GM18951 (cell line): ENCODE results near the gene BLVRB.
A peak's percentile ranks its signal among the peaks of the same experiment; 100 is the strongest.
"Not testable (repeated sequence)": the region's sequence is repeated elsewhere in the genome, so short reads cannot be mapped to it uniquely, and the experiment has no call there.

Experiments
- POLR2A ChIP-seq: IDR thresholded peaks from 4 replicates; pipeline ENCODE4 v1.6.1; 2011; ENCODE audit warnings: mild to moderate bottlenecking; ENCODE audit not compliant: insufficient read length, insufficient read depth; ENCODE audit errors: extremely low read depth
- in situ Hi-C: fragments of 300-500 bp; cut with MboI; formaldehyde crosslinking; loops from one replicate; pipeline ENCODE4 v1.12.0; 2022; ENCODE audit warnings: low sequenced_read_pairs, mixed read lengths, inconsistent platforms; ENCODE audit not compliant: unreplicated experiment

The BLVRB gene

DNA sequence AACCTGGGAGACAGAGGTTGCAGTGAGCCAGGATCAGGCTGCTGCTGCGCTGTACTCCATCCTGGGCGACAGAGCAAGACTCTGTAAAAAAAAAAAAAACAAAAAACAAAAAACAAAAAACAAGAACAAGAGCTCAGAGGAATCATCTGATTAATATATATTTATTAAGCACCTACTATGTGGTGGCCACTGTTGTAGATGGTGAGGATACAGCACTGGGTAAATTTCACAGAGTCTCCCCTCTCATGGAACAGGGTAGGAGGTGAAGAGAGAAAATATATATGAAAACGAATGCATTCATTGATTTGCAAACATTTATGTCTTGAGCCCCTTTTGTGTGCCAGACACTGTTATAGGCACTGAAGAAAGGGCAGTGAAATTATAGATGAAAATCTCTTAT is 33.8 kb downstream of the BLVRB start:
- in situ Hi-C loops, result no loop called here
- TF ChIP-seq POLR2A, result no peak

DNA sequence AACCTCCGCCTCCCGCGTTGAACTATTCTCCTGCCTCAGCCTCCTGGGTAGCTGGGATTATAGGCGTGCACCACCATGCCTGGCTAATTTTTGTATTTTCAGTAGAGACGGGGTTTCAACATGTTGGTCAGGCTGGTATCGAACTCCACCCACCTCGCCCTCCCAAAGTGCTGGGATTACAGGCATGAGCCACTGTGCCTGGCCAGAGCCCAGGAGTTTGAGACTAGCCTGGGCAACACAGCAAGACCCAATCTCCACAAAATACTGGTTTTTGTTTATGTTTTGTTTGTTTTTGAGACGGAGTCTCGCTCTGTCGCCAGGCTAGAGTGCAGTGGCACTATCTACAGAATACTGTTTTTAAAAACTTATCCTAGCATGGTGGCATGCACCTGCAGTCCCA is 35.3 kb downstream of the BLVRB start:
- in situ Hi-C loops, result not testable (repeated sequence)

DNA sequence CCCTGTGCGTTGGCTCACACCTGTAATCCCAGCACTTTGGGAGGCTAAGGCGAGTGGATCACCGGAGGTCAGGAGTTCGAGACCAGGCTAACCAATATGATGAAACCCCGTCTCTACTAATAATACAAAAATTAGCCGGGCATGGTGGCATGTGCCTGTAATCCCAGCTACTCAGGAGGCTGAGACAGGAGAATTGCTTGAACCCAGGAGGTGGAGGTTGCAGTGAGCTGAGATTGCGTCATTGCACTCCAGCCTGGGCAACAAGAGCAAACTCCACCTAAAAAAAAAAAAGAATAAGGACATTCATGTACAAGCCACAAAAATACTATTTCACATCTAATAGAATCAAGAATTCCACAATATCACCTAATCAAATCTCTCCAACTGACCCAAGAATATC is 37.3 kb downstream of the BLVRB start:
- in situ Hi-C loops, result not testable (repeated sequence)

DNA sequence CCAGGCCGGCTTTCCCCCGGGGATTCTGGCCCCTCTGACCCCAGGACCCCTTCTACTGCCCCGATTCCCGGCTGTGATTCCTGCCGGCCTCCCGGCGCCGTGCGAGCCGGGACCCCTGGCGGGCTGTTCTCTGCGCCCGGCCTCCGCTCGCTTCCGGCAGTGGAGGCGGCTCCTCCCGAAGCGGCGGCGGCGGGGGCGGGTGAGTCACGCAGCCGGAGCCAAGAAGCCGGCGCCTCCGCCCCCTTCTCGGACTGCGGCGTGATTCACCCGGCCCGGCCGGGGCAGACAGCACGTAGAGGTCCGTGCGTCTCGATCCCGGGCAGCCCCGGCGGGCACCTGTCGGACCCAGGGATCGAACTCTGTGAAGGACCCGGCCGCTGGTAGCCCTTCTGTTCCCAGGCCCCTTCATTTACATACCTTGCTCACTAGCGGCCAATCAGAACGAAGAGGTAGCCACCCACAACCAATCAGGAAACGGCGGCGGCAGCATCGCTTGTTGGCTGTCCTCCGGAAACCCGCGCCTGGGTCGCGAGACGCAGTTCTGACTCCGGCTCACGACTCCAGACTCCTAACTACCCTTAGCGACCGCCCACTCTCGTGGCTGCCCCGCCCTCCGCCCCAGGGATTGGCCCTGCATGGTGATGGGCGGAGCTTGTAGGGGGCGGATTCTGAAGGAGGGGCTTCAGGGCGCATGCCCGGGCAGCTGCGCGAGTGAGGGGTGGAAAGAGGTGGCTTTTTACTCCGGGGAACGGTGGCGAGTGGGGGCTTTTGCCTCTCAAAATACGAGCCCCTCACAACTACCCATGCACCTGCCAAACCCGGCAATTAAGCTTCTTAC is 39.9 kb downstream of the BLVRB start, which contains the start of gene SERTAD1:
Gene SERTAD1, minus strand, starts transcription at position 543 of the 838 bp plus-strand sequence. CDS start 2,446 bp downstream, outside the sequence.
- in situ Hi-C loops, result no loop called here
- TF ChIP-seq POLR2A, result peak; percentile 99

DNA sequence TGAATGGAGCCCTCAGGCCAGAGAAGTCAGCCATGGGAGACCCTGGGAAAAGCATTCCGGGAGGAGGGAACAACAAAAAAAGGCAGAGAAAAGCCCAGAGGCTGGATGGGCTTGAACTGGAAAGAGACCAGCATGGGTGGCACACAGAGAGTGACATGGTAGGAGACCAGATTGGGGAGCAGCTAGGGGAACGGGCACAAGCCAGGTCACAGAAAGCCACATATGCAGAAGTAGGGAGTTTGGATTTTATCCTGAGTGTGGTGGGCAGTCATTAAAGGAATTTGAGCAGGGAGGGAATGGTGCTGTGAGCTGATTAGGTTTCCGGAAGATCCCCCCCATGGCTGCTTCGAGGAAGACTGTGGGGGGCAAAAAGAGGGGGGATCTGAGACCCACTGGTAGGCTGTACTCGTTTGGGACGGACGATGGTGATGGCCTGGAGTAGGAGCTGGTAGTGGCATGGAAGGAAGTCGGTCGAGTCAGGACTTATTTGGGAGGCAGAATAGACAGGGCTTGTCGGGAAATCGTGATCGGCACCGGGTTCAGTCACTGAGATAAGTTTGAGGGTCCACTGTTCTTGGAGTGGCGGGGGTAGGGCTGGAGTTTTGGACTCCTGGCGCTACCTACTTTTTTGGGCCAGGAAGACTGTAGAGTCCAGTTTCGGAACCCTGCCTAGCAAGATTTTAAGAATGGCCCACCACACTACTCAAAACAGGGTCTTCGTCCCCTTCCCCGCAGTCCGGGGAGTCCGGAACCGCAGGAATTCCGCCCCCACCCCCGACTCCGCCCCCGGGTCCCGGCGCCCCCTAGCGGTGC is 40.7 kb downstream of the BLVRB start:
- no peak for TF ChIP-seq POLR2A
- in situ Hi-C loops, result no loop called here

DNA sequence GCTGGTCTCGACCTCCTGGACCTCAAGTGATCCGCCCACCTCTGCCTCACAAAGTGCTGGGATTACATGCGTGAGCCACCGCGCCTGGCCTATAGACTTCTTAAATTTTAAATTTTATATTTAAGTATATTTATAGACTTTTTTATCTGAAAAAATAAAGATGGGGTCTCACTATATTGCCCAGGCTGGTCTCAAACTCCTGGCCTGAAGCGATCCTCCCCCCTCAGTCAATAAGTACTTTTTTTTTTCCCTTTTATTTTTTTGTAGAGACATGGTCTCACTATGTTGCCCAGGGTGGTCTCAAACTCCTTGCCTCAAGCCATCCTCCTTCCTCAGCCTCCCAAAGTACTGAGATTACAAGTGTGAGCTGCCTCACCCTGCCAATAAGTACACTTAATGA is 41.6 kb downstream of the BLVRB start:
- in situ Hi-C loops, result no loop called here
- no peak for TF ChIP-seq POLR2A

DNA sequence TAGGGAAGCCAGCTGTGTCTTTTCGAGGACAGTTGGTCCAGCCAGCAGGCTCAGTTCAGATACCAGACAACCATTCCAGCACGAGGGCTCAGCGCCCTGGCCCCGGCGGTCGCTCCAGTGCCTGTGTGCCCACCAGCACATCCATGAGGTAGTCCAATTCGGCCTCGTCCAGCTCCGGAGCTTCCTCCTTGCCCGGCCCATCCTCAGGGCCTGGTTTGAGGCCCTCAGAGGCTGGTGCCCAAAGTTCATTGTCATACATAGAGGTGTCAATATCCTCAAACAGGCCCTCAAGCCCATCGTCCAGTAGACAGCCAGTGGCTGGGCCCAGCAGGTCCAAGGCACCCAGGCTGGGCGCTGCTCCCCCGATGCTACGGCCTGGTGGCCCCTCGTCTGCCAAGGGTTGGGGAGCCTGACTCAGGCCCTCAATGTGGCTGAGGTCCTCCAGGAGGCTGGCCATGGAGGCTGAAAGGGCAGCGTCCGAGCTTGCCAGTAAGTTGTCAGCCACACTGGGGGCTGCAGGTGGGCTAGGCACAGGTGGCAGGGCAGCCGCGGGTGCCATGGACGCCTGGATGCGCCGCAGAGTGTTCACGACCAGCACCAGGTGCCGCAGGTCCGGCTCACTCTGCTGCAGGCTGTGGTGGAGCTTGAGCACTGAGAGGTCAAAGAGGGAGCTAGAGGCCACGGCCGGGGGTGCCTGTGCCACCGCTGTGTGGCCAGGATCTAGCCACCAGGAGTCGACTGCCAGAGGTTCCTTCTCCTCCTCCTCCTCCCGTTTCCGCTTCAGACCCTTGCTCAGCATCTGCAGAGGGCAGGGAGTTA is 42.6 kb downstream of the BLVRB start:
- TF ChIP-seq POLR2A, result no peak
- in situ Hi-C loops, result no loop called here

DNA sequence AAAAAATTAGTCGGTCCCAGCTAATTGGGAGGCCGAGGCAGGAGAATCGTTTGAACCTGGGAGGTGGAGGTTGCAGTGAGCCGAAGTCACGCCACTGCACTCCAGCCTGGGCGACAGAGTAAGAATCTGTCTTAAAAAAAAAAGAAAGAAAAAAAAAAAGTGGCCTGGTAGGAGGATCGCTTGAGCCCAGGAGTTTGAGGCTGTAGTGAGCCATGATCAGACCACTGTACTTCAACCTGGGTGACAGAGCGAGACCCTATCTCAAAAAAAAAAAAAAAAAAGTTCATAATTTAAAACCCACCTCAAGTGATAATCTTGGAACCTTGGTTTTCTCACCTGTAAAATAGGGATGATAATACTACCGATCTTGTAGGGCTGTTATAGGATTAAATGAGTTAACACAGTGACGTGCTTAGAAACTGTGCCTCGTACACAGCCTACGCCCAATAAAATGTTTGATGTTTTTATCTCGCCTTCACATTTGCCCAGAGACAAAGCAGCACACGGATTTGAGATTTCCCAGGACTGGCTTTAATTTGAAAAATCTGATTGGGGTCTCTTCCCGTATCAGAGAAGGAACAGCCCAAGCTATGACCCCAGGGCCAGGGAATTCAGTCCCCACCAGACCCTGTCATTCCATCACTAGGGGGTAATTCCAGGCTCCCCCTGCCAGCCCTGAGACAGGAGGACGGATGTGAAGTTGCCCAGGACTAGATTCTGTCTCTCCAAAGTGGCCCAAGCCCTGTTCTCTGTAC is 43.4 kb downstream of the BLVRB start:
- TF ChIP-seq POLR2A, result no peak
- in situ Hi-C loops, result no loop called here

DNA sequence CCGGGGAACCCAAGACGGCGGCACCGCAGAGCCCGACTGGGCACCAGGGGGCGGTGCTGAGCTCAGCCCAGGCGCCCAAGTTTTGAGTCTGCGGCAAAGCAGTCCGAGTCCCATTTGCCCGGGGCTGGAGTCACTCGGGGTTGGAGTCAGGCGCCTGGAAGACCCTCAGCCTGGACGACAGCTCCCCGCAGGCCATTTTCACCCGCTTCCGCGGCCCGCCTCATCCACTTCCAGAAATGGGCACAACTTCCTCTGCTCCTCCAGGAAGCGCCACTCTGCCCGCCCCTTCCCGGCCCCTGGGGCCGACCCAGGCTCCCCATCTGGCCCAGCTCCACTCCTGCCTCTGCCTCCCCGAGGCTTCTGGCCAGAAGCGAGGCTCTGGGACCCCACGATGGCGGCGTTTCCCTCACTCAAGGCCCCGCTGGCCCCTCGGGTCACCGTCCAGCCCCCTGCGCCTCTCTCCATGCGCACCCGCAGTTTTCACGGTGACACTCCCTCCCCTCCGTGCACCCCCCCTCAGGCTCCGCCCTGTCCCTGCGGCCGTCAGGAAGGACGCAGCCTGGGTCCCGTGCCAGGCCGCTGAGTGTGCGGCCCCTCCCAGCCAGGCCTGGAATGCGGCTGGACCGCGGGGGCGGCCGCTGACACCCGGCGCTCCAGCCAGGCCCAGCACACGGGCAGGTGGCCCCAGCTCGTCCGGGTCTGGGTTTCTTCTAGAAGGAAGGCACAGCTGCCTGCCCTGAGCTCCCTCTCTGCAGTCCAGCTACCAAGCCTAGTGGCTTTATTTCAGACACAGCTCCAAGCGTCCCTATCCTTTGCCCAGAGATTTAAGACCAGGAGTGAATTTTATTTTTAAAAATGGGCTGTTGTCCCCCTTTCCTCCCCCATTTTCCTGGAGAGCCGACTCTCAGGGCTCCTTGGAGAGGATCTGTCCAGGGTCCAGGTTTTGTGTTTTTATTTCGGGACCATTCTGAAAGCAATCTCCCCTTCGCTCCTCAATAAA is 44.5 kb downstream of the BLVRB start:
- peak; percentile 87 for TF ChIP-seq POLR2A
- in situ Hi-C loops, result no loop called here

DNA sequence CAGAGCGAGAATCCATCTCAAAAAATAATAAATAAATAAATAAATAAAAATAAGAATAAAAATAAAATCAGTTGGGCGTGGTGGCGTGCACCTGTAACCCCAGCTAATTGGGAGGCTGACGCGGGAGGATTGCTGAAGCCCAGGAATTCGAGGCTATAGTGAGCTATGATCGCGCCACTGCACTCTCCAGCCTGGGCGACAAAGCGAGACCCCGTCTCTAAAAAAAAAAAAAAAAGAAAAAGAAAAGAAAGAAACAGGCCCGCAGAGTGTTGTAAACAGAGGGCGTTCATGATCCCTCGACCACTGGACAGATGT is 45.1 kb downstream of the BLVRB start:
- no peak for TF ChIP-seq POLR2A
- in situ Hi-C loops, result no loop called here

DNA sequence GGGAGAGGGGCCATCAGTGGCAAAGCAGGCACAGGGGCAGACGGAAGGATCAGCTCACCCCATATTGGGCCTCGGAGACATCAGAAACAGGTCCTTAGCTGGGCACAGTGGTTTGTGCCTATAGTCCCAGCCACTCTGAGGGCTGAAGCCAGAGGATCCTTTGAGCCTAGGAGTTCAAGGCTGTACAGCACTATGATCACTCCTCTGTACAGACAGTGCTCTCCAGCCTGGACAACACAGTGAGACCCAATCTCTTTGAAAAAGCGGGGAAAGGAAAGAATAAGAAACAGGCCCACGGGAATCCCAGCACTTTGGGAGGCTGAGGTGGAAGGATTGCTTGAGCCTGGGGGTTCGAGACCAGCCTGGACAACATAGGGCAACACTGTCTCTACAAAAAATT is 45.8 kb downstream of the BLVRB start:
- TF ChIP-seq POLR2A, result no peak
- in situ Hi-C loops, result no loop called here

DNA sequence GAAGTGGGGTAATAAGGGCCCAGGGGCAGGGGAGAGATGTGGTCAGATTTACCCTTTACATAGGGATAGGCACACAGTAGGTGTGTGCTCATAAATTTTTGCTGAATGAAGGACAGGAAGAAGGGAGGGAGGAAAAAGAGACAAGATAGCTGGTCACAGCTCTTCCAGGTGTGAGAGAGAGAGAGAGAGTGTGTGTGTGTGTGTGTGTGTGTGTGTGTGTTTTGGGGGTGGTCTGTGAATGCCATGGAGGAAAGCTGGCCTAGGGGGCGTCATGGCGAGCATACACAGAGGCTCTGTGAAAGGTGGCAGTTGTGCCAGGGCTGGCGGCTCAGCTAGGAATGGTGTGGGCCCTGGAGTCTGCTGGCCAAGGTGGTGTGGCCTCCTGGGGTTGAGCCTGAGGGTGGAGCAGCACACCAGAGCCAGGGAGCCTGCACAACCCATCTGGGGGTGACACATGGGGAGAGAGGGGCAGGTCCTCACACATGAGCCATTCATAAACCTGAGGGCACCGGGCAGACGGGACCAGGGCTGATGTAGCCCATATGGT is 46.4 kb downstream of the BLVRB start:
- in situ Hi-C loops, result no loop called here
- TF ChIP-seq POLR2A, result no peak

DNA sequence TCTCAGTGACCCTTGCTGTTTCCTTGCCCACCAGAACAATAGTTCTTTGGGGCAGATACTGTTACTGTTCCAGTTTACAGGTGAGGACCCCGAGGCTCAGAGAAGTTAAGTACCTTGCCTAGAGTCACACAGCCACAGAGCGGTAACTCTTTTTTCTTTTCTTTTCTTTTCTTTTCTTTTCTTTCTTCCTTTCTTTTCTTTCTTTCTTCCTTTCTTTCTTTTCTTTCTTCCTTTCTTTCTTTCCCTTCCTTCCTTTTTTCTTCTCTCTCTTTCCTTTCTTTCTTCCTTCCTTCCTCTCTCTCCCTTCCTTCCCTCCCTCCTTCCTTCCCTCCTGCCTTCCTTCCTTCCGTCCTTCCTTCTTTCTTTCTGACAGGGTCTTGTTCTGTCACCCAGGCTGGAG is 47.5 kb downstream of the BLVRB start:
- TF ChIP-seq POLR2A, result no peak
- in situ Hi-C loops, result no loop called here
